EL (cell line): ENCODE data around the gene ROBO1.
A peak's percentile ranks its signal among the peaks of the same experiment; 100 is the strongest.

ENCODE experiments used
- DNase-seq: peaks from one replicate; pipeline ENCODE4 v3.0.0-alpha.2; 2016

ROBO1 gene

GRCh38 chr3:79436387-79436786, 331.4 kb downstream of the ROBO1 start:
- no peak for DNase-seq

GRCh38 chr3:79427081-79427480, 340.7 kb downstream of the ROBO1 start:
- DNase-seq = no peak

GRCh38 chr3:79424811-79425210, 343.0 kb downstream of the ROBO1 start:
- no peak for DNase-seq

GRCh38 chr3:79423417-79423816, 344.4 kb downstream of the ROBO1 start:
- DNase-seq = no peak

- DNase-seq = no peak
These were observed 346.5 kb downstream of the ROBO1 start for GRCh38 chr3:79421273-79421672.

GRCh38 chr3:79418855-79419621, 348.8 kb downstream of the ROBO1 start:
- no peak for DNase-seq

- DNase-seq = no peak
These were observed 352.4 kb downstream of the ROBO1 start for GRCh38 chr3:79415356-79415755.

- DNase-seq = peak; percentile 22
These were observed 353.0 kb downstream of the ROBO1 start for GRCh38 chr3:79414806-79415205.

- no peak for DNase-seq
These were observed 353.8 kb downstream of the ROBO1 start for GRCh38 chr3:79414035-79414434.

GRCh38 chr3:79412537-79412936, 355.3 kb downstream of the ROBO1 start:
- no peak for DNase-seq

- DNase-seq = no peak
These were observed 357.2 kb downstream of the ROBO1 start for GRCh38 chr3:79410617-79411016.

- DNase-seq = no peak
These were observed 357.7 kb downstream of the ROBO1 start for GRCh38 chr3:79410136-79410535.

- DNase-seq = no peak
These were observed 361.6 kb downstream of the ROBO1 start for GRCh38 chr3:79406175-79406574.

- DNase-seq = no peak
These were observed 362.6 kb downstream of the ROBO1 start for GRCh38 chr3:79405183-79405582.

GRCh38 chr3:79396595-79396994, 371.2 kb downstream of the ROBO1 start:
- DNase-seq = no peak

- no peak for DNase-seq
These were observed 375.3 kb downstream of the ROBO1 start for GRCh38 chr3:79392479-79392878.

GRCh38 chr3:79390352-79390751, 377.4 kb downstream of the ROBO1 start:
- no peak for DNase-seq

GRCh38 chr3:79385211-79385610, 382.6 kb downstream of the ROBO1 start:
- DNase-seq = no peak

- peak; percentile 64 for DNase-seq
These were observed 384.3 kb downstream of the ROBO1 start for GRCh38 chr3:79383402-79384012.

GRCh38 chr3:79380581-79380980, 387.2 kb downstream of the ROBO1 start:
- DNase-seq = peak; percentile 18

- no peak for DNase-seq
These were observed 389.7 kb downstream of the ROBO1 start for GRCh38 chr3:79378064-79378463.

GRCh38 chr3:79369306-79369705, 398.5 kb downstream of the ROBO1 start:
- DNase-seq = peak; percentile 18

GRCh38 chr3:79368403-79368802, 399.4 kb downstream of the ROBO1 start:
- peak; percentile 17 for DNase-seq

GRCh38 chr3:79367803-79368202, 400.0 kb downstream of the ROBO1 start:
- DNase-seq = no peak

GRCh38 chr3:79367066-79367465, 400.7 kb downstream of the ROBO1 start:
- DNase-seq = peak; percentile 80
